ENCODE results near the gene MBOAT1. TPM values are rescaled to one million over a fixed set of nuclear protein-coding genes. Genes with fewer than 3 reads are reported as not detected.
A peak's percentile ranks its signal among the peaks of the same experiment; 100 is the strongest.

The MBOAT1 gene
- polyA plus RNA-seq, 3 donors: 6.8 to 59.1 (median 8.1) TPM

DNA sequence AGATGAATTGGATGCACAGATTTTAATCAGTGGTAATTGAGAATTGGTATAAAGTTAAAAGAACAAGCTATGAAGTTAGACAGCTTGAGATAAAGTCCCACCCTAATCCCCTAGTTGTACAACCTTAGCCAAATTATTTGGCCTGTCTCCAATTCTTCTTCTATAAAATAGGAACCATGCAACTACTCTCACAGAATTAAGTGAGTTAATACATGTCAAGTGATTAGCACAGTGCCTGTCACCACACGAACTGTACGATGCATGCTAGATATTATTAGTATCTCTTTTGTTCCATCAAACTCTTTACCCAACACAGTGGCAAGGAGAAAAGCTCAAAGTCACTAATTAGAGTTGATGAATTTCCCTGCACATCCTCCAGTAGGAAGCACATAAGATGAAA lies 44.7 kb downstream of the MBOAT1 start:
- peak overlapping the region in 1 of 2 donors; percentile 7 for H3K4me3 Mint-ChIP-seq

DNA sequence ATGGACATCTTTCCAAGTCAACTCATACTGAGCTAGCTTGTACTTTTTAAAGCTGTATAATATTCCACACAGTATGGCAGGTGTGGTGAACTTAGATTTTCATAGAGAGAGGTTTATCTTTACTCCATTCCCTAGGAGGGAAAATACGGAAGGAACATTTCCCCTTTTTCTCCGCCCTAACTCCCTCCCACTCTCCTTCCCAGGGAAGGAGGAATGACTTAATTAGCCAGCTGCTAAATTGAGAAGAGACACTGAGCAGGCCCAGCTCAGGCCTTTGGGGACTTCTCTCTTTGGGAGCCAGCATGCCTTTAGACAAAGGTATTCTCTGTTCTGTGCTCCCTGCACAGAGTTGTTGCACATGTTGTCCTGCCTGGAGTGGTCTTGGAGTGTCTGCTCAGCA lies 46.1 kb downstream of the MBOAT1 start:
- Histone ChIP-seq H4K20me1 (ENCODE audit: insufficient read depth, low read length) (no peaks in the 10 kb centered on the region), H3K36me3 (replicated peaks in 1 of 2; ENCODE audit: control insufficient read depth in 1 of 2, insufficient read depth in 2 of 2, low read length in 2 of 2) (peaks cover 5 to 8% of the 10 kb centered on the region in 2 donors), H3K27me3 (ENCODE audit: control insufficient read depth in 2 of 2, insufficient read depth in 2 of 2, low read length in 2 of 2) (no peaks in the 10 kb centered on the region), H3K79me2 (ENCODE audit: insufficient read depth, low read length) (peaks cover 80% of the 10 kb centered on the region), H3K9me3 (replicated peaks in 1 of 2; ENCODE audit: control insufficient read depth in 1 of 2, insufficient read depth in 1 of 2, low read length in 2 of 2) (no peaks in the 10 kb centered on the region), H3K27ac (ENCODE audit: low read depth in 1 of 2, low read length in 2 of 2) (peak overlapping the region; percentile 16 to 95), H2AFZ (ENCODE audit: insufficient read depth, low read depth, low read length, poor library complexity, severe bottlenecking) (no peak overlapping the region), H3K9ac (ENCODE audit: insufficient read depth, low read length, poor library complexity, severe bottlenecking) (no peak overlapping the region), H3K4me3 (replicated peaks in 1 of 3; ENCODE audit: low read depth in 2 of 3, low read length in 3 of 3) (no peak overlapping the region), H3K4me1 (ENCODE audit: control insufficient read depth in 1 of 2, insufficient read depth in 2 of 2, low read length in 2 of 2) (peaks cover 47 to 52% of the 10 kb centered on the region in 2 donors), H3K4me2 (replicated peaks; ENCODE audit: extremely low read depth, low read length, poor library complexity, severe bottlenecking) (no peak overlapping the region)
- H3K36me3 Mint-ChIP-seq: peaks cover 21 to 29% of the 10 kb centered on the region in 2 donors
- no peak for DNase-seq
- WGBS (ENCODE audit: insufficient coverage): no CpG with 5 or more reads among the region's 2 CpGs
- intact Hi-C loops (cut with micrococcal nuclease): loop anchor here in 1 of 2 donors (5.0 kb wide), 1 partner anchor 46 kb away; the partner anchor contains the start of gene MBOAT1
- TF ChIP-seq, protein P1, sequence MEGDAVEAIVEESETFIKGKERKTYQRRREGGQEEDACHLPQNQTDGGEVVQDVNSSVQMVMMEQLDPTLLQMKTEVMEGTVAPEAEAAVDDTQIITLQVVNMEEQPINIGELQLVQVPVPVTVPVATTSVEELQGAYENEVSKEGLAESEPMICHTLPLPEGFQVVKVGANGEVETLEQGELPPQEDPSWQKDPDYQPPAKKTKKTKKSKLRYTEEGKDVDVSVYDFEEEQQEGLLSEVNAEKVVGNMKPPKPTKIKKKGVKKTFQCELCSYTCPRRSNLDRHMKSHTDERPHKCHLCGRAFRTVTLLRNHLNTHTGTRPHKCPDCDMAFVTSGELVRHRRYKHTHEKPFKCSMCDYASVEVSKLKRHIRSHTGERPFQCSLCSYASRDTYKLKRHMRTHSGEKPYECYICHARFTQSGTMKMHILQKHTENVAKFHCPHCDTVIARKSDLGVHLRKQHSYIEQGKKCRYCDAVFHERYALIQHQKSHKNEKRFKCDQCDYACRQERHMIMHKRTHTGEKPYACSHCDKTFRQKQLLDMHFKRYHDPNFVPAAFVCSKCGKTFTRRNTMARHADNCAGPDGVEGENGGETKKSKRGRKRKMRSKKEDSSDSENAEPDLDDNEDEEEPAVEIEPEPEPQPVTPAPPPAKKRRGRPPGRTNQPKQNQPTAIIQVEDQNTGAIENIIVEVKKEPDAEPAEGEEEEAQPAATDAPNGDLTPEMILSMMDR (IDR thresholded peaks at IDR 0.05): no peak
- H3K27me3 Mint-ChIP-seq (ENCODE audit: low read depth in 3 of 3): peaks cover 0 to 1% (median 0%) of the 10 kb centered on the region in 3 donors
- peak overlapping the region; percentile 53 to 84 (median 62) for H3K27ac Mint-ChIP-seq
- no peak overlapping the region for H3K4me3 Mint-ChIP-seq
- H3K9me3 Mint-ChIP-seq: peaks cover 0 to 3% (median 0%) of the 10 kb centered on the region in 7 donors
- H3K4me1 Mint-ChIP-seq: peaks cover 51% of the 10 kb centered on the region

More for the DNA sequence above, 44.7 kb downstream of the MBOAT1 start:
- Histone ChIP-seq H3K27ac (ENCODE audit: low read depth in 1 of 2, low read length in 2 of 2) (peak overlapping the region in 1 of 2 donors; percentile 95), H3K36me3 (replicated peaks in 1 of 2; ENCODE audit: control insufficient read depth in 1 of 2, insufficient read depth in 2 of 2, low read length in 2 of 2) (peaks cover 2 to 8% of the 10 kb centered on the region in 2 donors), H3K79me2 (ENCODE audit: insufficient read depth, low read length) (peaks cover 83% of the 10 kb centered on the region), H2AFZ (ENCODE audit: insufficient read depth, low read depth, low read length, poor library complexity, severe bottlenecking) (no peak overlapping the region), H3K9ac (ENCODE audit: insufficient read depth, low read length, poor library complexity, severe bottlenecking) (no peak overlapping the region), H3K4me1 (ENCODE audit: control insufficient read depth in 1 of 2, insufficient read depth in 2 of 2, low read length in 2 of 2) (peaks cover 59 to 66% of the 10 kb centered on the region in 2 donors), H3K9me3 (replicated peaks in 1 of 2; ENCODE audit: control insufficient read depth in 1 of 2, insufficient read depth in 1 of 2, low read length in 2 of 2) (no peaks in the 10 kb centered on the region), H3K27me3 (ENCODE audit: control insufficient read depth in 2 of 2, insufficient read depth in 2 of 2, low read length in 2 of 2) (no peaks in the 10 kb centered on the region), H3K4me2 (replicated peaks; ENCODE audit: extremely low read depth, low read length, poor library complexity, severe bottlenecking) (peak overlapping the region; percentile 3), H4K20me1 (ENCODE audit: insufficient read depth, low read length) (no peaks in the 10 kb centered on the region), H3K4me3 (replicated peaks in 1 of 3; ENCODE audit: low read depth in 2 of 3, low read length in 3 of 3) (no peak overlapping the region)
- Mint-ChIP-seq H3K36me3 (peaks cover 20 to 22% of the 10 kb centered on the region in 2 donors), H3K27me3 (ENCODE audit: low read depth in 3 of 3) (peaks cover 0 to 1% (median 0%) of the 10 kb centered on the region in 3 donors), H3K27ac (peak overlapping the region; percentile 81 to 100 (median 96)), H3K4me1 (peaks cover 62% of the 10 kb centered on the region), H3K9me3 (peaks cover 0 to 3% (median 0%) of the 10 kb centered on the region in 7 donors)
- intact Hi-C loops (cut with micrococcal nuclease): loop anchor here in 1 of 2 donors (5.0 kb wide), 1 partner anchor 45 kb away; the partner anchor contains the start of gene MBOAT1
- no CpG with 5 or more reads among the region's 2 CpGs for WGBS (ENCODE audit: insufficient coverage)
- TF ChIP-seq, protein P1 (IDR thresholded peaks at IDR 0.05): no peak
- DNase-seq: peak; percentile 23 to 41 (median 29)
